Germinal center (tissue), 1 donor: ENCODE measurements around the gene KIFAP3.
"Not testable (repeated sequence)": the region's sequence is repeated elsewhere in the genome, so short reads cannot be mapped to it uniquely, and the experiment has no call there.

Experiments
- DNase-seq: peaks from one replicate; pipeline ENCODE4 v3.0.0; 2012; ENCODE audit warnings: mixed read lengths, low spot score

The KIFAP3 gene

DNA sequence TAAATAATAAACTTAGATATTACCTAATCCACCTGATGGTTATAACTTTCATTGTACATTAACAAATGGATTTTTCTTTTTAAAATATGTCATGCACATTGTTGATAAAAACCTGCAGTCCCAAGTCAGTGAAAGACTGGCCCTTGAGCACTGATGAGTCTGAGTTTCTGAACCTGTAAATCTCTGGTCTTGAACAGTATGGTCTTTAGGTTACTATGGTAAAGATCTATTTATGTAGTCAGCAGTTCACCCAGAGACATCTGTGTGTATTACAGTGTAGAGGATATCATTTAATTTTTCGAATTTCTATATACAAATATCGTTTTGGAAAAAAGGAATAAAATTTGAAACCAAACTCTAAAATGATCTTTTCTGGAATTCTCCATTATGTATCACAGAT is 150.4 kb downstream of the KIFAP3 start:
- DNase-seq = no peak

DNA sequence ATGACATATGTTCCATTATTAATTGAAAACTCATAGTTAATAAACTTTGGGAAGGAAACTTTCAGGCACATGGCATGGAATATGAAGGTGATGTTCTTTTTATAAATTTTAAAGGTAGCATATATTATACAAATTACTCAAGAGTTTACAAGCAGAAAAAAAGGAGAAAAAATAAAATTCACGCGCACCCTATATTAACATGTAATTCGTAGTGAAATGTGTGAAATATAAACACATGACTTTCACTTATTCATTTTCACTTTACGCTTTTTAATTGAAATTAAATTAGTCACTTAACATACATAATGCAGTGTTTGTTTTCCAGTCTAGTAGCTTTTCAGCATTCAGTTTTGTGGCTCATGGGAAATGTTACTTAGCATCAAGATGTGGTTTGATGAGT is 153.4 kb downstream of the KIFAP3 start:
- DNase-seq = no peak

DNA sequence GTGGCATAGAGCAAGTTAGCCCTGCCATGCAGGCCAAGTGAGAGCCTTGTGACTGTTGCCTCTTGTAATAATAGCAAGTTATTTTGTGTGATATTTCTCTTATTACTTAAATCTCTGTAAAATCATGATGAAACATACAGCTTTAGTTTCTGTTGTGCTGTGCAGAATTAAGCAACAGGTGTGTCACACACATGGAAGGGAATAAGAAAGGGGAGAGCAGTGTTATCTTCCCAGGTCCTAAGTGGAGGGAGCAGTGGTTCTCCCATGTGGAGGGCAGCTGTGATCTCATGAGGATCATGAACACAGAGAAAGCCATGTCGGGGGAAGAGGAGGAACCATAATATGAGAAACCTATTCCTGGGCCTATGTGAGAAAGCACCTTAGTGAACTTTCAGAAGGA is 155.6 kb downstream of the KIFAP3 start:
- DNase-seq = no peak

DNA sequence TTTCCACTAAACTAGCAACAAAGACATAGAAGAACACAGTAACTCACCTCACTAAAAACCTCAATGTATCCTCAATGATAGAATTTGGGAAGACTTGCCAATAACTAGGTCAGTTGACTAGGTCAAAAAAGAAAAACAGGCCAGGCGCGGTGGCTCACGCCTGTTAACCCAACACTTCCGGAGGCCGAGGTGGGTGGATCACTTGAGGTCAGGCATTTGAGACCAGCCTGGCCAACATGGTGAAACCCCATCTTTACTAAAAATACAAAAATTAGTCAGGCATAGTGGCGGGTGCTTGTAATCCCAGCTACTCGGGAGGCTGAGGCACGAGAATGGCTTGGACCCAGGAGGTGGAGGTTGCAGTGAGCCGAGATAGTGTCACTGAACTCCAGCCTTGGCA is 156.3 kb downstream of the KIFAP3 start:
- not testable (repeated sequence) for DNase-seq

DNA sequence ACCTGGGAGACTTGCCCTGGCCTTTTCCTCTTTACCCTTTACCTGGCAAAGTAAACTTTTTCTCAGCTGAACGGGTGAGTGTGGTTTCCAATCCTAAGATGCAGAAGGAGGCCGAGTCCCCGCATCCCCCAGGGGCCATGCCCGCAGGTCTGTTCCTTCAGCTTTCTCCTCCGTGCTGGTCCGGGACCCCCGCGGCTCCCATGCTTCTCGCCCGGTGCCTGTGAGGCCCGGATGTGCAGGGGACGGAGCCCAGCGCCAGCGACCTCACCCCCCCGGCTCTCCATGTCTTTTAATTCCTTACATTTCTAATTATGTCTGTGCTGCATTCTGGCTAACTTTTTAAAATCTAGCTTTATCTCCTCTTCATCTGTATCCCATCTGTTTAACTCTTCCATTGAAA is 159.3 kb downstream of the KIFAP3 start:
- DNase-seq = no peak

DNA sequence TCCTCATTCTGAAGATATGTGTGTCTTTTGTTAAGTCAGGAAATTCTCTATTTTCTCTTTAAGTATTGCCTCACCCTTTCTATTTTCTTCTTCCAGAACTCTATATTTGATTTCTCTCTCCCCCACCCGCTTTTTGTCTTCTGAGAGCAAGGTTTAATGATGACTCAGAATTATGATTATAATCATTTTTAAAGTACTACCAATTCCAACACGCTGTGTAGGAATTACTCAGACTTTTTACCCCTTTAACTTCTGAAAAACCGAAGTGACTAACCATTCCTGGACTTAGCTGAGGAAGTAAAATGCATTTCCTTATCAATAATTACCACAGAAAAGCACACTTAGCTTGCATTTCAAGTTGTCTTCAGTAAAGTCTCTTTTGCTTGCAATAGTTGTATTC is 160.0 kb downstream of the KIFAP3 start:
- DNase-seq = no peak

DNA sequence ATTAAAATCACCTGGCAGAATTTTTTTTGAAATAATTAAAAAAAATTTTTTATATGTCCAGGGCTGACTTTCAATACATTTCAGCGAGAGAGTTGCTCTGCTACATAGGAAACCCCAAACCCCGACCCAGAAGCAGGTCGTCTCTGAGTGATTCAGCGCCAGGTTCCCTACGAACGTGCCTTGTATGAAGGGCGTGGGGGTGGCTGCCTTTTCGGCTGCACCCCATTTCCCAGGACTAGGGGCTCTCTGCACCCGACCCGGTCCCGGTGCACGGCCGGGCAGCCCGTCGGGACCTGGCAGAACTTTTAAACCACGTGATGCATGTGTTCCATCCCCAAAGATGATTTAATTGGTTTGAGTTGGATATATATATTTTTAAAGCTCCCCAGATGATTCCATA is 165.0 kb downstream of the KIFAP3 start:
- no peak for DNase-seq

DNA sequence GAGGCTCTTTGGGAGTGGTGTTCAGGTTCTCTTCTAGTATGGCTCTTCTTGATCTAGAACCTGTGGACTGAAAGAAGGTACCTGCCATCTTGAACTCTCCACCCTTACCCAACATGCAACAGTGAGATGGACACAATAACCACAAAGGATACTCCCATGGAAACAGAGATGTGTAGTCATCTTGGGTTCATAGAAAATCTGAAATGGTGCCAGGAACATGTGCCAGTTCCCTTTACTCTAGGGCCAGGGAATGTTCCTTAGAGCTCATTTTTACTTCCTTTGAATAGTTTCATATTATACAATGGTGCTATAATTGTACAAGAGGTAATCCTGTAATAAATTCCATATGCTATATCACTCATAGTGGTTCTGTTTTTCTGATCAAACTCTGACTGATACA is 167.6 kb downstream of the KIFAP3 start:
- no peak for DNase-seq

DNA sequence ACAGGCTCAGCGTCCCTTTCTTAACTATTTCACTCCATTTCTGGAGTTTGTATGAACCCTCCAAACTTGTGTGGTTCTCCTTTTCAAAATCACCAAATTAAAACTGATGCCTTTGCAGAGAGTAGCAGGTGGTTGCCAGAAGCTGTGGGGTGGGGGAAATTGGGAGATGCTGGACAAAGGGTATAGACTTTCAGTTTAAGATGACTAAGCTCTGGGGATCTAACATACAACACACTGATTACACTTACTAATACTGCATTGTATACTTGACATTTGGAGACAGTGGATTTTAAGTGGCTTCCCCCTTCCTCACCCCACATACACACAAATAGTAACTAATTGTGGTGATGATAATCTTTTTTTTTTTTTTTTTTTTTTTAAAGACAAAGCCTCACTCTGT is 169.7 kb downstream of the KIFAP3 start:
- DNase-seq = no peak

DNA sequence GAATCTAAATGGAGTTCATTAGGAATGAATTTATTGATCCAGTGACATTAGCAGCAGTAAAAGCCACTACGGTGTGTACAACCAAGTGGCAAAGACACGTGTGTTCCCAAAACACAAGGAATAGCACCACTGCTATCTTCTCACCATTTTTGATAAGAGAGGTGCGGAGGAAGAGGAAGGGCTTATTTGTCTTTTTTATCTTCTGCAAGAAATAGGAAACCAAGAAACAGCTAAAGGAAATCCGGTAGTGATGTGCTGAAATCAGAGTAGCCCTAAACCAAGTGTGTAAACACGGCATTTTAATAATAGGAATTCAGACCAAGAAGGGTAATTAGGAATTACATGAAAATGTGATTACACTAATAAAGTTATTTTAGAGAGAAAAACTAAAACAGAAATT is 171.7 kb downstream of the KIFAP3 start:
- DNase-seq = no peak

DNA sequence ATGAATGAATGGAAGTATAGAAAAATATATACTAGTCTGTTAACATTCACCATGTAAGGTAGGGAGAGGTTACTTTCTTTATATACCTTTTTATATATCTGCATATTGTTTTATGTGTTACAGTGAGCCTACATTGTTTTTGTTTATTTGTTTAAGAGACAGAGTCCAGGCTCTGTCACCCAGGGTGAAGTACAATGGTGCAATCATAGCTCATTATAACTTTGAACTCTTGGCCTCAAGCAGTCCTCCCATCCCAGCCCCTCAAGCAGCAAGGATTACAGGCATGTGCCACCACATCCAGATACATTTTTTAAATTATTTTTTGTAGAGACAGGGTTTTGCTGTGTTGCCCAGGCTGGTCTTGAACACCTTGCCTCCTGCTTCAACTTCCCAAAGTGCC is 173.4 kb downstream of the KIFAP3 start:
- no peak for DNase-seq

DNA sequence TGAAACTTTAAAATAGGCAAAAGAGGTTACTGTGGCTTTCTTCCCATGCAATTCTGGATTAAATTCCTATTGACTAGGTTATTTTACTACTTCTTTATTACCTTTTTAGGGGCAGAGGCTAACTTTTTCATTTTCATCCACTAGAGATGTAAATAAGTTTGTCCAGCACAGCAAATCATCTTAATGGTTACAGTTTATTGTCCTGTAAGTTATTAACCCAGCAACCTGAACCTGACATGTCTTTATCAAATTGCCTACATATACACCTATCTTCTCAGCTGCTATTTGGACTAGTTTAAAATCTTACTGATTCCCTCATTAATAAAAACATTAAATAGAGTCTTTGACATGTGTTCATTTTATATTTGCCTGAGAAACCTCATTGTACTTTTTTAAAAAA is 173.9 kb downstream of the KIFAP3 start:
- no peak for DNase-seq

DNA sequence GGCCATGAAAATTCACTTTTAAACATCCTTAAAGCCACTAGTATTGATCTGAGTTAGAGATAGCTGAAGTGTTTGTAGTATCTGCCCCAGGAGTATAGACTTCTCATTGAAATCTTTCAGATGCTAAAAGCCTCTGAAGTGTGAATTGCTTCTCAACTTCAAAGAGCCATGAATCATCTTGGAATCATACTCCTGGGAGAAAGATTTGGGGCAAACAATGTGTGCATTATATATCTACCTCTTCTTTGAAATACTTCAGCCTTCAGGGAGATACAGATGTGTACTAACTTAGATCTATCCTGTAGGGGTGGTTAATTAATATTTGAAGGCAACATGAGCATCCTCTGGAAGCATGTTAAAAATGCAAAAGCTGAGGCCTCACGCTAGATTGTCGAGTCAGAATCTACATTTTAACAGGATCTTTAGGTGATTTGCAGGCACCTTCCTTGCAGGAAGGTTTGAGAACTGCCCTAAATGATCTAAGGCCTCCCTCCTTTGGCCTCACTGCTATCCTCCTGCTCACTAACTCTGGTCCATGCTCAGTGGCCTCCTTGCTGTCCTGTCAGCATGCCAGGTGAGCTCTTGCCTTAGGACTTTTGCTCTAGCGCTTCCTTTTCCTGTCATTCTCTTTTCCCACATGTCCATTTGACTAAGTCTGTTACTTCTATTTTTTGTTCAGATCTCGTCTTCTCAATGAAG is 174.8 kb downstream of the KIFAP3 start:
- DNase-seq = no peak

DNA sequence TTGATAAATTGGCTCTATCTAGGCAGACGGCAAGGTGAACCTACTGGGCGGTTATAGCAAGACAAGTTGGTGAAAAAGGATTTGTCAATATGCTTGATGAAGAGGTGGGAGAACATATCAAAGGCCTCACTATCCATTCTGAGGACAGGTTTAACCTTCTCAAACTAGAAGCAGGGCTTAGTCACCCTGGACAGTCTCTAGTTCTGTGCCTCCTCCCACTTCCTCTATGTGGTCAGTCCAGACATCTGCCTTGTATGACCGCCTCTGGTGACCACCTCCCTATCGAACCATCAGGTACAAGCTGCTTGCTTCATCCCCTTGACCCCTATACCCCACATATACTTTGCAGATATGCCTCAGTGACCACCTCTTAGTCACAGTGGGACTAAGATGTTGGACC is 178.5 kb downstream of the KIFAP3 start:
- no peak for DNase-seq

DNA sequence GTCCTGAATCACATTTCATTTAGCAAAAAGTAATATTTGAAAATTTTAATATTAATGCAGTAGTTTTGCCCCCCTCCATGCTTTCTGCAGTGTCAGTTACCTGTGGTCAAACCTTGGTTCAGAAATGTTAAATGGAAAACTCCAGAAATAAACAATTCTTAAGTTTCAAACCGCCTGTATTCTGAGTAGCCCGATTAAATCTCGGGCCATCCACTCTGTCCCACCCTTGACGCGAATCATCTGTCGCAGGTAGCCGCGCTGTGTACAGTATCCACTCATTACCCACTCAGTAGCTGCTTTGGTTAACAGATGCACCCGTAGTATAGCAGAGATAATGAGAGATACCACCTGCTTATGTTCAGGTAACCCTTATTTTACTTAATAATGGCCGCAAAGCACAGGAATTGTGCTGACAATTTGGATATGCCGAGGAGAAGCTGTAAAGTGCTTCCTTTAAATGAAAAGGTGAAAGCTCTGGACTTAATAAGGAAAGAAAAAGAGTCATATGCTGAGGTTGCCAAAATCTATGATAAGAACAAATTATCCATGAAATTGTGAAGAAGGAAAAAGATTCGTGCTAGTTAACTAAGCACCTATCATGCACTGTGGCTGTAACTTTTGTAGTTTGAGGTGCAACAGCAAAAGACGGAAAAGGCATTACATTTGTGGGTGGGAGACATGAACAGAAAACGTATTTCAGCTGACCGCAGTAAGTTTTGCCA is 179.9 kb downstream of the KIFAP3 start:
- no peak for DNase-seq

DNA sequence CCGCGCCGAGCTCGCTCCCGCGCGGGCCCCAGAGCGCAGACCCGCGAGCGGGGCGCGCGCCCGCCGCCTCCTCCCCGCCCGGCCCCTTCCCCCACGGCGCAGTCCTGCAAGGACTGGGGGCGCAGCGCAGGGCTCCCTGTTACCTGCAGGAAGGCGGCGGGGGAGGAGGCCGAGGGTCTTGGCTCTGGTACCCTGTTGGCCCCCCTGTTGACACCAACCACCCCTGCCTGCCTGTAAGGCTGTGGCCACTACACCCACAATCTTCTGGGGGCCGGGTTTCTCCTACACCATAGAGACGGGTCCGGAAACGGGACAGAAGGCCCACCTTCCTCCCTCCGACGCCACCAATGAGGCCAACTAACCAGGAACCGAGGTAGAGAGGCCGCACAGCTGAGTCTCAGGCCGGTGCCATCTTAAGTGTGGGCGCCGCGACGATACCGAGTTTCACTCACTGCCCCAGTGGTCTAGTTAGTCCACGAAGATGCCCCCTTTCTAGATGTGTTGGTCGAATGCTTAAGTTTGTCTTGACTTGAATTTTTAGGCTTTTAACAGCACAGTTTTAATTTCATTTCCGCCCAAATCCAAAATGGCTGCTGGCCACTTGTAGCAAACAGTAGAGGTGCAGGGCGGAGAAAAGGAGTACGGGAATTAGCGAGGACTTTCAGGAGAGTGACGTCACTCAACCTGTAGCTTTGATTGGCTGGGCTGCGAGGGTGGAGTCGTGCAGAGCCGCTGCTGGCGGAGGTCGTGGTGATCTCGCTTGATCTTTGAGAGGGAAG is 180.7 kb downstream of the KIFAP3 start, which contains the start of gene SCYL3:
Gene SCYL3 (minus strand): TSS at position 252 of the 779 bp plus-strand sequence. CDS start 5,056 bp downstream, outside the sequence.
- peak; percentile 95 for DNase-seq

DNA sequence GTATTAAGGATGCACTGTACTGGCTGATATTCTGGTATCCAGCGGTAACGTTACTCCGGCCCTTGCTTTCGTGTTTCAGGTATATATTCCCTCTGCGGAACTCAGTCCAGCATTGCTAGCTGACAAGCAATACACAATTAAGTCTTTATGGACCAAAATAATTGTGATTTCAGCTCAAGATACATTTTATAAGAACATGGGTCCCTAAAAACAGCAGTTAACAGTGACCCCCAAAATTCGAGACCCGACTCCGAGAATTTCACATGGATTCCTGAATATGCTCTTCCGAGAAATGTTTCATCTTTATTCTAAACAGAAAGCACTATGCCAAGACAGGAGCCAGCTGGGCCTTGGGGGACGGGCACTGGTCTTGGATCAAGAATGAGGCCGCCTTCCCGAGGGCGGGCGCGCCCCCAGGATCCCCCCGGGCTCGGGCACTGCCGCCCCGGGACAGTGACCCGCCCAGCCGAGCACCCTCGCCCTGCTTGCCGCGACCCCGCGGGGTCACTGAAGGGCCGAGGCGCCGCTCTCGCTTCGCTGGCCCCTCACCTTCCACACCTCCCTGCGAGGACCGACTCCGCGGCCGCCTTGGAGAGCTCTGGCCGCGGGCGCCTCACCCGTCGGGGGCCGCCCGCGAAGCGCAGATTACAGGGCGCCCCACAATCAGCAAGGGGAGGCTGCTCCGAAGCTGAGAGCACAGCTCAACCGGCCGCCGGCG is 181.4 kb downstream of the KIFAP3 start:
- DNase-seq = no peak

DNA sequence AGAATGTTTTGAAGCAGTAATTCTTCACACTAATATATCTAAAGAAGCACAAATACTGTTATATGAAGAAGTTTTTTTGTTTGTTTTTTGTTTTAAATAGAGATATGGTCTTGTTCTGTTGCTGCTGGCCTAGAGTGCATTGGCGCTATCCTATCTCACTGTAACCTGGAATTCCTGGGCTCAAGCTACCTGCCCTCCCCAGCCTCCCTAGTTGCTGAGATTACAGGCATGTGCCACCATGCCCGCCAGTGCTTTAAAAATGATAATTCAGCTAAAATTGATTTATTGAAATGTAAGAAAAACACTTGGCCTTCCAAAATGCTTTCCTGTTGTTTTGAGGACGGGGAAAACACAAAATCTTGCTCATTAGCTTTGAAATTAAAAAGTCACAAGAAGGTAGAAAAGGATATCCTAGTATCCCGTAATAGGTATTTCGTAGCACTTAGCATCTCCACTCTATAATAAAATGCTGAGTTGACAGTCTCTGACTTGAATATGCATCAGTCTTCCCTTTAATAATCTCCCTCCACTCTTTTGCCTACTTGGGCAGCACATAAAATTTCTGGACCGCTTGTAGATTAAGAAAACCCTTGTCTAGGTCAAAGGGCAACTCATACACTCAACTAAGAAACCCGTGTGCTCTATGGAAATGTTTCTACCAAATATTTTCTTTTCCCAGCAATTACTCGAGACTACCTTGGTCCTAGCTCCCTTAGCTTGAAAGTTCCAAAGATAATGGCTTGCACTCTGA is 182.1 kb downstream of the KIFAP3 start:
- DNase-seq = no peak

DNA sequence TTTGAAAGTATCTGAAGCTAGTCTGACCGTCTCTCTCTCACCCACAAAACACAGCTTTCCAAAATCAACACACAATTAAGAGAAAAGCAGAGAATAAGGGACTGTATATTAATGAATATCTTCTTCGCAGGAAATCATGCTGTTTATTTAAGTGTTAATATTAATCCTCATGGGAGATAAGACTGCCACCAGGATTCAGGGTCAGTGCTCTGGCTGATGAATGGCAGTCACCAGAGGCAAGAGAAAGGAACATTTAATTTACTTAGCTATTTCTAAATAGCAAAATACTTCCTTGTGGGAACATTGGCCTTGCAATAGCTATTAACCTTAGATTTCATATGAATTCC is 183.0 kb downstream of the KIFAP3 start:
- DNase-seq = no peak

DNA sequence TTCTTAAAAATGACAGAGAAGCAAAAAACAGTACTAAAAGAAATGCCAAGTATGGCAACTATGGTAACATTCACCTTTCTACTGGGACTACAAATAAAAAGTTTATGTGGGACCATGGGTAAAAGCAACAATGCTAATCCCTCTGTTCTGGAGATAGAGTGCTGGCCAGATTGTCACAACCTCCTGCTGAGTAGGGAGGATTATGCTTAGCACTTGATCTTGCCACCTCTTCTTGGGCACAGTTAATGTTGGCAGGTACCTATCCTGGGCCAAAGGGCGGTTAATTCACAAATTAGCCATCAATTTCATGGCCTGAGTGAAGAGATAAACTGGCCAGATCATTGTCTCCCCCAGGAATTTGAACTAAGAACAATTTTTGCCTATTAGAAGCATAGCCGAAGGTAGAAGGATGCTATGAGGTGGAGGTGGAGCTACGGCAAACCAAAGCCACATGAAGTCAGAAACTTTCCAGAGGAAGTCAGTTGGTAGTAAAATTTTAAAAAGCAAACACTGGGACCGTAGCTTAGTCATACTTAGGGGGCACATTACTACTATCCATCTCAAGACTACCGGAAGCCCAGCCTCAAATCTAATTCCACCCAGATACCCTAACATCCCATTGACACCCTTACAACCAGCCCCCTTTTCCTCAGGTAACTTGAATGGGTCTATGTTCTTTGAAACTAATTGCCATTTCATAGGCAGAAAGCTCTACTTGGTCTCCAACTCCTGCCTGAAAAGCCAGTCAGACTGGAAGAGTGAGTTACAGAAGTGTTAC is 183.5 kb downstream of the KIFAP3 start:
- DNase-seq = peak; percentile 22

DNA sequence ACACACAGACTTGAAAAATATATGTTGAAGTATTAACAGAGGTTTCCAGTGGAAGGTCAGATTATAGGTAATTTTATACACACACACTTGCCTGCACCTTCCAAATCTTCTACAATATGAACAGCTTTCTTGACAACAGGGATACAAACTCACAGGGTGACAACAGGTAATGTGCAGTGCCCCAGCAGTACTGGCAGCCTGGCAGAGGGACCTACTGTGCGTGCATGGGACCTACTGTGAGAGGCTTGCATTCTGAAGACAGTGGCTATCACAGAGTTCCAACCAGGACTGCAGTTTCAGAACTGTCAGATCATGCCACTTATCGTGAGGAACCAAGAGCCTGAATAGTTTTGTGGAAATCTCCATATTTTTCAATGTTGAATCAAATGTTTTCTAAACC is 184.6 kb downstream of the KIFAP3 start:
- no peak for DNase-seq
